Osteoblast (primary cell): Measurements from ENCODE around the gene ASB9. TPM values are rescaled to one million over a fixed set of nuclear protein-coding genes. Genes with fewer than 3 reads are reported as not detected.

Source experiments
- DNase-seq: peaks from one replicate; pipeline ENCODE4 v3.0.0; 2011; ENCODE audit warnings: low spot score, mixed read lengths; ENCODE audit not compliant: insufficient read length; ENCODE audit errors: missing footprints
- H2AFZ ChIP-seq: 2 replicates; pipeline ENCODE4 v1.6.0; 2011; ENCODE audit warnings: mild to moderate bottlenecking, low read length
- H3K27ac ChIP-seq: 2 replicates; pipeline ENCODE4 v1.5.1; 2011; ENCODE audit warnings: mild to moderate bottlenecking, low read depth, low read length, moderate library complexity
- H3K27me3 ChIP-seq: 2 replicates; pipeline ENCODE4 v1.6.0; 2012; ENCODE audit warnings: mild to moderate bottlenecking, control low read depth, inconsistent platforms, low read length, moderate library complexity; ENCODE audit not compliant: insufficient read depth
- H3K36me3 ChIP-seq: 2 replicates; pipeline ENCODE4 v1.5.1; 2011; ENCODE audit warnings: mild to moderate bottlenecking, low read length, control low read depth, moderate library complexity; ENCODE audit not compliant: insufficient read depth
- H3K4me1 ChIP-seq: 2 replicates; pipeline ENCODE4 v1.5.1; 2011; ENCODE audit warnings: mild to moderate bottlenecking, low read length, control low read depth, moderate library complexity; ENCODE audit not compliant: insufficient read depth
- H3K4me2 ChIP-seq: 2 replicates; pipeline ENCODE4 v1.6.0; 2011; ENCODE audit warnings: mild to moderate bottlenecking, low read length; ENCODE audit not compliant: insufficient read depth
- H3K4me3 ChIP-seq: fragments of 200-600 bp; sonication (generic); 3 replicates; pipeline ENCODE4 v1.5.1; 2012; ENCODE audit warnings: mild to moderate bottlenecking, low read length, inconsistent platforms; ENCODE audit not compliant: insufficient read depth
- H3K79me2 ChIP-seq: 2 replicates; pipeline ENCODE4 v1.6.0; 2012; ENCODE audit warnings: mild to moderate bottlenecking, low read length, control low read depth, inconsistent platforms; ENCODE audit not compliant: insufficient read depth
- H3K9me3 ChIP-seq: 2 replicates; pipeline ENCODE4 v1.5.1; 2011; ENCODE audit warnings: low read depth, low read length, control low read depth
- H4K20me1 ChIP-seq: 2 replicates; pipeline ENCODE4 v1.6.0; 2012; ENCODE audit warnings: mild to moderate bottlenecking, low read length, control low read depth; ENCODE audit not compliant: insufficient read depth
- total RNA-seq: library from RNA; depleted of rRNA; stranded (reverse); fragments of >200 nt; gene quantifications from 2 replicates; pipeline ENCODE4 v1.2.3, GENCODE V29; 2012
- TF ChIP-seq, protein P1 (sequence below): IDR thresholded peaks from 2 replicates; pipeline ENCODE4 v1.5.1; 2011; ENCODE audit warnings: mild to moderate bottlenecking, low read depth, low read length, moderate library complexity; ENCODE audit errors: extremely low read depth

The ASB9 gene
- total RNA-seq, 1 donor: not detected

DNA sequence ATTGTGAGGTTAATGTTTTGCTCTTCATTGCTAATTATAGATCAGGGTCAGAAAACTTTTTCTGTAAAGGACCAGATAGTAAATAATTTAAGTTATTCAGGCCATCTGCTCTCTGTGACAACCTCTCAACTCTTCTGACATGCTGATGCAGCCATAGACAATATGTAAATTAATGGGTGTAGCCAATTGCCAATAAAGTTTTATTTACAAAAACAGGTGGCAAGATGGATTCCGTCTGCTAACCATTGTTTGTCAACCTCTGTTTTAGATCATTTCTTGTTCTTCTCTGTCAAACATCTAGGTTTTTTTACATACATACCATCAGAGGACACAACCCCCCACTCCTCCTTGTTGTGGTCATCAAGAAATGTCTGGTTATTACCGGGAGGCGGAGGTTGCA, 33.7 kb downstream of the ASB9 start:
- Histone ChIP-seq H3K27me3 (no peaks in the 10 kb centered on the region), H3K4me1 (no peaks in the 10 kb centered on the region), H3K27ac (no peak overlapping the region), H2AFZ (no peak overlapping the region), H3K4me2 (no peak overlapping the region), H3K4me3 (no peak overlapping the region), H3K36me3 (no peaks in the 10 kb centered on the region), H4K20me1 (no peaks in the 10 kb centered on the region), H3K9me3 (no peaks in the 10 kb centered on the region), H3K79me2 (no peaks in the 10 kb centered on the region)
- TF ChIP-seq, protein P1, sequence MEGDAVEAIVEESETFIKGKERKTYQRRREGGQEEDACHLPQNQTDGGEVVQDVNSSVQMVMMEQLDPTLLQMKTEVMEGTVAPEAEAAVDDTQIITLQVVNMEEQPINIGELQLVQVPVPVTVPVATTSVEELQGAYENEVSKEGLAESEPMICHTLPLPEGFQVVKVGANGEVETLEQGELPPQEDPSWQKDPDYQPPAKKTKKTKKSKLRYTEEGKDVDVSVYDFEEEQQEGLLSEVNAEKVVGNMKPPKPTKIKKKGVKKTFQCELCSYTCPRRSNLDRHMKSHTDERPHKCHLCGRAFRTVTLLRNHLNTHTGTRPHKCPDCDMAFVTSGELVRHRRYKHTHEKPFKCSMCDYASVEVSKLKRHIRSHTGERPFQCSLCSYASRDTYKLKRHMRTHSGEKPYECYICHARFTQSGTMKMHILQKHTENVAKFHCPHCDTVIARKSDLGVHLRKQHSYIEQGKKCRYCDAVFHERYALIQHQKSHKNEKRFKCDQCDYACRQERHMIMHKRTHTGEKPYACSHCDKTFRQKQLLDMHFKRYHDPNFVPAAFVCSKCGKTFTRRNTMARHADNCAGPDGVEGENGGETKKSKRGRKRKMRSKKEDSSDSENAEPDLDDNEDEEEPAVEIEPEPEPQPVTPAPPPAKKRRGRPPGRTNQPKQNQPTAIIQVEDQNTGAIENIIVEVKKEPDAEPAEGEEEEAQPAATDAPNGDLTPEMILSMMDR: no peak
- no peak for DNase-seq

DNA sequence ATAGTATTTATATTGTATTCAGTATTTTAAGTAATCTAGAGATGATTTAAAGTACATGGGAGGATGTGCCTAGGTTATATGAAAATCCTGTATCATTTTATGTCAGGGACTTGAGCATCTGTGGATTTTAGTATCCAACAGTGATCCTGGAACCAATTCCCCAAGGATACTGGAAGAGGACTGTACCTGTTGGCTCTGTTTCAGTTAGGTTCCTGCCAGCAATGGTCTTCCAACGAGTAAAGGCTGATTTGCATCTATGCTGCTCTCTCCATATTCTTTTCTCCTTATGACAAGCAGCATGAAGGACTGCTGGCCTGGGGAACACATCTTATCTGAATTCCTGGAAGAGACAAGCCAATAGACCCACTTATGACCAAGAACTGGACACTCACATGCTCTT, 34.9 kb downstream of the ASB9 start:
- H3K4me2 ChIP-seq: no peak overlapping the region
- DNase-seq: no peak
- TF ChIP-seq, protein P1: no peak
- no peaks in the 10 kb centered on the region for H3K9me3 ChIP-seq
- no peaks in the 10 kb centered on the region for H4K20me1 ChIP-seq
- H3K27ac ChIP-seq: no peak overlapping the region
- H3K27me3 ChIP-seq: no peaks in the 10 kb centered on the region
- H3K79me2 ChIP-seq: no peaks in the 10 kb centered on the region
- no peak overlapping the region for H2AFZ ChIP-seq
- H3K36me3 ChIP-seq: no peaks in the 10 kb centered on the region
- H3K4me3 ChIP-seq: no peak overlapping the region
- no peaks in the 10 kb centered on the region for H3K4me1 ChIP-seq

DNA sequence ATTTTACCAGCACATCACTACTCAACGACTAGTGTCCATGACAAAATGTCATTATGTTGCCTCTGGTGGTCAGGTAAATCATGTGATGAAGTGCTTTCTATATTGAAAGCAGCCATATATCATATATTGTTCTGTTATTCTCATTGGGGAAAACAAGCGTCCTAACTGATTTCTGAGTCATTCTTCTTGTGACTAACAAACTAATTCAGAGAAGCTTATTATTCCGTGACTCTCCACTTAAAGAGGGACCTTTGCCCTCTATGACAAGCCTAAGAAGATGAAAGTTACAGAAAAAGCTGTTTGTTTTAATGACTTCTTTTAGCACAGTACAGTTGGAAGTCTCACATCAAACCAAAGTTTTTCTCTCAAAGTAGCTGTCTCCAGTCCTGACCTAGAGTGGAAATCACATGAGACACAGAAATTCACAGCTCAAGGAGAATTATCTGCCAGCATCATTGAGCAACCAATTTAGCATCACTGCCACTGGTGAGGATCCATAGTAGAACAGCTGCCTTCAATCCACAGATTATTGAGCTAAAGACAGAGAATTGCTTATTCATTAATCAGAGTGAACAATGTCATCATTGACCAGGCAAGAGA, 36.4 kb downstream of the ASB9 start:
- Histone ChIP-seq H3K4me2 (no peak overlapping the region), H3K79me2 (no peaks in the 10 kb centered on the region), H3K36me3 (no peaks in the 10 kb centered on the region), H2AFZ (no peak overlapping the region), H3K27ac (no peak overlapping the region), H3K4me1 (no peaks in the 10 kb centered on the region), H3K9me3 (no peaks in the 10 kb centered on the region), H3K4me3 (no peak overlapping the region), H4K20me1 (no peaks in the 10 kb centered on the region), H3K27me3 (no peaks in the 10 kb centered on the region)
- DNase-seq: no peak
- TF ChIP-seq, protein P1: no peak

DNA sequence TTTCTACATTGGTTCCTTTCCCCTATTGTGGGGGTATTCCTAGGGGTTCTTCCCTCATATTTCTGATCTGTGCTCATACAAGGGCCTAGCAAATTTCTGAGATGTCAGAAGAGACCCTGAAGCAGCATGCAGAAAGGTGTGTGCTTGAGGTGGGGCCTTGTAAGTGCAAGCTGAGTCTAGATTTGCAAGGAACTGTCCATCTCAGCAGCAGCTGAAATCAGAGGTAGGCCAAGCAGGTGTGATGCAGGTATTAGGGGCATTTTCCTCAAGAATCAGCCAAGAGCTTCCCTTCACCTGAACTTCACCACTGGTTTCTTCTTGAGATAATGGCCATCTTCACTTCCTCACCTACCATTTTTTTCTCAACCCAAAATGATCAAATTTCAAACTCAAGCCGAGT, 45.1 kb downstream of the ASB9 start:
- Histone ChIP-seq H3K79me2 (no peaks in the 10 kb centered on the region), H2AFZ (no peak overlapping the region), H3K27me3 (no peaks in the 10 kb centered on the region), H3K4me1 (no peaks in the 10 kb centered on the region), H3K36me3 (no peaks in the 10 kb centered on the region), H3K4me2 (no peak overlapping the region), H3K9me3 (no peaks in the 10 kb centered on the region), H4K20me1 (no peaks in the 10 kb centered on the region), H3K27ac (no peak overlapping the region), H3K4me3 (no peak overlapping the region)
- TF ChIP-seq, protein P1: no peak
- DNase-seq: no peak
